GM12874 (cell line): Measurements from ENCODE around the gene HBG2.

Experiments
- TF ChIP-seq, protein P1 (sequence below): IDR thresholded peaks from 2 replicates; pipeline ENCODE4 v1.5.1; 2011; ENCODE audit warnings: low read depth, mild to moderate bottlenecking, control low read depth, low read length, moderate library complexity; ENCODE audit not compliant: insufficient read depth

Gene HBG2

DNA sequence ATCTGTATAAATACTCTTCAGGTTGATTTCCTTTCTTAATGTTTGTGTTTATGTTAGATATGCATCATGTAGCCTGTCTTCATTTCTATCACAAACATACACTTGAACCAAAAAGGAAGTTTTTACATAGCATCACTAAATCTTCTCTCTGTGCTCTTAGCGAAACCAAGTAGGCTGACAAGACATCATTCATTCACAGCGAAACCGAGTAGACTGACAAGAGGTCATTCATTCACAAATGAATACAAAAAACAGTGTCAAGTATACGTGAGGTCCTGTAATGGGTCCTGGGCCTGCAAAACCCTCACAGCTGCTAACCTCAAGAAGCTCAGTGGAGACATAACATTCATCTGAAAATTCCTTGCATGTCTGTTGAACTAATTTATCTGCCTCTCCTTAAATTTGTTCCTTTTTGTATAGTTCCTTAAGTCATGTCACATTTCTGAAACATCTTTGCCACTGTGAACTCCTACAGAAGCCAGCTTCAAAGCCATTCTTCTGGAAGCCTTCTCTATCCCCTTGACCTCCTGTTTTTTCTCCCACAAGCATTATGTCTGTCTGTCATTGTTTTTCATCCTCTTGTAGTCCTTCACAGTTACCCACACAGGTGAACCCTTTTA, 25.0 kb upstream of the HBG2 start:
- TF ChIP-seq, protein P1, sequence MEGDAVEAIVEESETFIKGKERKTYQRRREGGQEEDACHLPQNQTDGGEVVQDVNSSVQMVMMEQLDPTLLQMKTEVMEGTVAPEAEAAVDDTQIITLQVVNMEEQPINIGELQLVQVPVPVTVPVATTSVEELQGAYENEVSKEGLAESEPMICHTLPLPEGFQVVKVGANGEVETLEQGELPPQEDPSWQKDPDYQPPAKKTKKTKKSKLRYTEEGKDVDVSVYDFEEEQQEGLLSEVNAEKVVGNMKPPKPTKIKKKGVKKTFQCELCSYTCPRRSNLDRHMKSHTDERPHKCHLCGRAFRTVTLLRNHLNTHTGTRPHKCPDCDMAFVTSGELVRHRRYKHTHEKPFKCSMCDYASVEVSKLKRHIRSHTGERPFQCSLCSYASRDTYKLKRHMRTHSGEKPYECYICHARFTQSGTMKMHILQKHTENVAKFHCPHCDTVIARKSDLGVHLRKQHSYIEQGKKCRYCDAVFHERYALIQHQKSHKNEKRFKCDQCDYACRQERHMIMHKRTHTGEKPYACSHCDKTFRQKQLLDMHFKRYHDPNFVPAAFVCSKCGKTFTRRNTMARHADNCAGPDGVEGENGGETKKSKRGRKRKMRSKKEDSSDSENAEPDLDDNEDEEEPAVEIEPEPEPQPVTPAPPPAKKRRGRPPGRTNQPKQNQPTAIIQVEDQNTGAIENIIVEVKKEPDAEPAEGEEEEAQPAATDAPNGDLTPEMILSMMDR = no peak

DNA sequence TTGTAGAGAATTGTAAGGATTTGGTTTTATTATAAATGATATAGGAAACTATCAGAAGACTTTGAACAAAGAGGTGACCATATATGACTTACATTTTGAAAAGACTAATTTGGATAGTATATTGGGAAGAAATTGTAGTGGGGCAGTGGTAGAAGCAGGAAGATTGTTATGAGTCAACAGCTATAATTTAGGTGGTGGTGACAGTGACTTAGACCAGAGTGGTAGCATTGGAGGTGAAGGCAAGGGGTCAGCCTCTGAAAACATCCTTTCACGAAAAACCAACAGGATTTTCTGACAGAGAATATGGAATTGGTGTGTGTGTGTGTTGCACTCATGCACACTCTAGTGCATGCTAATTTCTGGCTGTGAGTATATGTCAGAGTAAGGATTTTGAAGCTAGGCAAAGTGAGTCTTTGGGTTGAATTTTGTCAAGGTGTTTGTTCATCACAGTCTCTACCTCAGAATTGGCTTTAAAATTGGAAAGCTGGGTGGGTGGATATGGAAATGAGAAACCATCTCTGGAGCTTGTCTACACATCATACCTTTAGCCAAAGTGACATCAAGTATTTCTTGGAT, 23.3 kb upstream of the HBG2 start:
- TF ChIP-seq, protein P1 = no peak

DNA sequence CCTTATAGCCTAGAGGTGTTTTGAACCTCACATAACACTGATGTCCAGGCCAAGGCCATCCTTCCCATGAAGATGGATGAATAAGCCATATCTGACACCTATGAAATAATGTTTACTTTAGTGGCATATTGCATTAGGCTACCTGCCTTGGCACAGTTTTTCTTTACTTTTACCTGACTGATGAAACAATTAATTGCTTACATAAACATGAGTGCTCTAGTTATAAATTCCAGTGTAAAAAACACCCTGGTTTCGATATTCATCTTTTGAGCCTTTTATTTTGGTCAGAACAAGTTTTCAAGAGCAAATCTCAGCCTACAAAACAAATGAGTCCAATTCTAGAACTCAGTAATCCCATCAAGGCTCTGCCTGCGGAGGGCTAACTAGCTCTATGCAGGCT, 22.1 kb upstream of the HBG2 start:
- TF ChIP-seq, protein P1 = no peak

DNA sequence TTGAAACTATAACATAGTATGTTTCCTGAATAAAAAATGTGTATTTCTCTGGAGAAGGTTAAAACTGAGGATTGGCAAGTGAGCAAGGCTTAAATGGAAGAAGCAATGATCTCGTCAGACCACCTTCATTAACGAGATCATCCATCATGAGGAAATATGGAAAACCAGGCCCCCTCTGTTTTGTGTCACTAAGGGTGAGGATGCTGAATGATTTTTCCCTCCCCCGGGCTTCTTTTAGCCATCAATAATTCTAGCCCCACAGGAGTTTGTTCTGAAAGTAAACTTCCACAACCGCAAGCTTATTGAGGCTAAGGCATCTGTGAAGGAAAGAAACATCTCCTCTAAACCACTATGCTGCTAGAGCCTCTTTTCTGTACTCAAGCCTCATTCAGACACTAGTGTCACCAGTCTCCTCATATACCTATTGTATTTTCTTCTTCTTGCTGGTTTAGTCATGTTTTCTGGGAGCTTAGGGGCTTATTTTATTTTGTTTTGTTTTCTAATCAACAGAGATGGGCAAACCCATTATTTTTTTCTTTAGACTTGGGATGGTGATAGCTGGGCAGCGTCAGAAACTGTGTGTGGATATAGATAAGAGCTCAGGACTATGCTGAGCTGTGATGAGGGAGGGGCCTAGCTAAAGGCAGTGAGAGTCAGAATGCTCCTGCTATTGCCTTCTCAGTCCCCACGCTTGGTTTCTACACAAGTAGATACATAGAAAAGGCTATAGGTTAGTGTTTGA, 21.0 kb upstream of the HBG2 start:
- TF ChIP-seq, protein P1 = no peak

DNA sequence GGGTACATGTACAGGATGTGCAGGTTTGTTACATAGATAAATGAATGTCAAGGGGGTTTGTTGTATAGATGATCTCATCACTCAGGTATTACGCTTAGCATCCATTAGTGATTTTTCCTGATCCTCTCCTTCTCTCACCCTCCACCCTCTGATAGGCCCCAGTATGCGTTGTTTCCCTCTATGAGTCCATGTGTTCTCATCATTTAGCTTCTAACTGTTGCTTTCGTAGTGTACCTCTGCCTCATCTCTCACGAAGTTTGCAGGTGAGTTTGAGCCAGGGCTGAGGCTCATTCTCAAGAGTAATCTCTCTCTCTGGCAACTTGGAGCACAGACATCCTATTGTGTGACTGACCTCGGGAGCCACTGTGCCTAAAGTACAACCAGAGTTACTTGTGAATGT, 19.8 kb upstream of the HBG2 start:
- TF ChIP-seq, protein P1 = no peak

DNA sequence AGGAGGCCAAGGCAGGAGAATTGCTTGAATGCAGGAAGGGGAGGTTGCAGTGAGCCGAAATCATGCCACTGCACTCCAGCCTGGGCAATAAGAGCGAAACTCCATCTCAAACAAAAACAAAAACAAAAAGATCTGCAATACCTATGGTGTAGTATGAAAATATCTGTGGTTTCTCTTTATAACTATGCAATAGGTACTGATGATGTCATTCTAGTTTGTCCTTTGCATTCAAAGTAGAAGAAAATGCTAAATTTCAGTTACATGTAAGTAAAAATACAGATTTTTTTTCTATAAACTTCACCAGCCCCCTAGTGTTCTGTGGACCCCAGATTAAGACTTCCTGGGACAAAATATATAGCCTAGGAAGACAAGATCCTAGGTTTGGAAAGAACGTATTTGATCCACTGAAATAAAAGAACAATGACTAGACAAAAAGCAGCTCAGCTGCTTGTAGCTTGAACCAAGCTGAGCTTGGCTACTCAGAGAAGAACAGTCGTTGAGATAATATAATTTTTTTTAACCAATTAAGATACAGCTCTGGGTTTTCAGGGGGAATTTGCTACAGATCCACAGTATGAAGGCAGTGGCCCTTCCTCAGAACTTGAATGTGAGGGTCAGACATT, 17.9 kb upstream of the HBG2 start:
- TF ChIP-seq, protein P1 = no peak

DNA sequence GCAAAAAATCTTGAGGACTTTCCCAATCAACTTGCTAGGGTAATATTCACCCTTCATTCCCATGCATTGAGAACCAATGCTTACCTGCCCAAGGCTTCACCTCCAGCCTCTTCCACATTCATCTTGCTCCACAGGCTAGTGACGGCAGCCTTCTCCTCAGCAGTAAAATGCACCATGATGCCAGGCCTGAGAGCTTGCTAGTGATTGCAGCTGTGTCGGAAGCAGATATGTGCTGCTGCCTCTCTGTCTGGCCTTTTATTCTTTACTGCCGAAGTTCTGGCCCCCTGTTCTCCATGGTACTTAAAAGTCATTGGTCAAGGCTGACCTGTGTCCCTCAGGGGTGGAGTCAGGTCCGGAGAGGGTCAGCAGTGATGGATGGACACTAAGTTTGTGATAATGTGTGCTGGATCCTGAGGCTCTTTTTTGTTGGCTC, 15.2 kb upstream of the HBG2 start, which contains the start of gene HBE1:
HBE1 (minus strand) TSS at position 231 of the 433 bp plus-strand sequence; CDS start at position 176, 55 bp downstream.
- TF ChIP-seq, protein P1 = no peak
